ENCODE measurements around the gene BRIP1.
"Not testable (repeated sequence)": the region's sequence is repeated elsewhere in the genome, so short reads cannot be mapped to it uniquely, and the experiment has no call there.

The BRIP1 gene

DNA sequence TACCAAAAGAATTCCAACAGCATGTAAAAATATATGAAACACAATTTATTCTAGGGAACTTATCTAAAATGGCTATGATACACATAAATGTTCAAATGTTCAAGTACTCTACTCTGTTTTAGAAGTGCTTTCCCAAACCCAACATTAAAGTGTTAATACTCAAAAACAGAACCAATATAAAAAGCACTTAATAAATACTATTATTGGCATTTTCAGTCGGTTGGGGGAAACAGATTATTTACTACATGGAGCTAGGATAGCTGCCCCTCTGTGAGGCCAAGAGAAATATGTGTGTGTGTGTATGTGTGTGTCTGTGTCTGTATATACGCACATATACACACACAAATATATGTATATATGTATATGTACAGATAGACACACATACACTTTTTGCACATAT, 32.1 kb upstream of the BRIP1 start:
- H3K27ac ChIP-seq = no peak overlapping the region
- TF ChIP-seq ZFX (IDR thresholded peaks at IDR 0.05; ENCODE audit: borderline replicate concordance) = no peak
- TF ChIP-seq, protein P1, sequence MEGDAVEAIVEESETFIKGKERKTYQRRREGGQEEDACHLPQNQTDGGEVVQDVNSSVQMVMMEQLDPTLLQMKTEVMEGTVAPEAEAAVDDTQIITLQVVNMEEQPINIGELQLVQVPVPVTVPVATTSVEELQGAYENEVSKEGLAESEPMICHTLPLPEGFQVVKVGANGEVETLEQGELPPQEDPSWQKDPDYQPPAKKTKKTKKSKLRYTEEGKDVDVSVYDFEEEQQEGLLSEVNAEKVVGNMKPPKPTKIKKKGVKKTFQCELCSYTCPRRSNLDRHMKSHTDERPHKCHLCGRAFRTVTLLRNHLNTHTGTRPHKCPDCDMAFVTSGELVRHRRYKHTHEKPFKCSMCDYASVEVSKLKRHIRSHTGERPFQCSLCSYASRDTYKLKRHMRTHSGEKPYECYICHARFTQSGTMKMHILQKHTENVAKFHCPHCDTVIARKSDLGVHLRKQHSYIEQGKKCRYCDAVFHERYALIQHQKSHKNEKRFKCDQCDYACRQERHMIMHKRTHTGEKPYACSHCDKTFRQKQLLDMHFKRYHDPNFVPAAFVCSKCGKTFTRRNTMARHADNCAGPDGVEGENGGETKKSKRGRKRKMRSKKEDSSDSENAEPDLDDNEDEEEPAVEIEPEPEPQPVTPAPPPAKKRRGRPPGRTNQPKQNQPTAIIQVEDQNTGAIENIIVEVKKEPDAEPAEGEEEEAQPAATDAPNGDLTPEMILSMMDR (IDR thresholded peaks at IDR 0.05) = no peak

DNA sequence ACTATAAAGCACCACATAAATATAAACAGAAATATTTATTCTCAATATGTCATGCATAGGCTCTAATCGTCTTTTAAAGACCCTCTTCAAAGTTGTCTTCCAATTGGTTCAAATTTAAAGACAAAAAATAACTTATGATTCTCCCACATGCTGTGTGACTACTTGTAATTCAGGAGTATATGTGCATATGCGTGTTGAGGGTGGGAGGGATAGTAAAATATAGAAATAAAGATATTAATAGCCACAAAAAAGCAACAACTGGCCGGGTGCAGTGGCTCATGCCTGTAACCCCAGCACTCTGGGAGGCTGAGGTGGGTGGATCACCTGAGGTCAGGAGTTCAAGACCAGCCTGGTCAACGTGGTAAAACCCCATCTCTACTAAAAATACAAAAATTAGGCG, 31.0 kb upstream of the BRIP1 start:
- not testable (repeated sequence) for H3K27ac ChIP-seq

DNA sequence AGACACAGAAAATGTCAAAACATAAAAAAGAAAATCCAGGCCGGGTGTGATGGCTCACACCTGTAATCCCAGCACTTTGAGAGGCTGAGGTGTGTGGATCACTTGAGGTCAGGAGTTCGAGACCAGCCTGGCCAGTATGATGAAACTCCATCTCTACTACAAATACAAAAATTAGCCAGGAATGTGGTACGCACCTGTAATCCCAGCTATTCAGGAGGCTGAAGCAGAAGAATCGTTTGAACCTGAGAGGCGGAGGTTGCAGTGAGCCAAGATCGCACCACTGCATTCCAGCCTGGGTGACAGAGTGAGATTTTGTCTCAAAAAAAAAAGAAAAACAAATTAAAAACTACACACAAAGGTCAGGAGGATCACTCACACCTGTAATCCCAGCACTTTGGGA, 24.4 kb upstream of the BRIP1 start:
- not testable (repeated sequence) for H3K27ac ChIP-seq

DNA sequence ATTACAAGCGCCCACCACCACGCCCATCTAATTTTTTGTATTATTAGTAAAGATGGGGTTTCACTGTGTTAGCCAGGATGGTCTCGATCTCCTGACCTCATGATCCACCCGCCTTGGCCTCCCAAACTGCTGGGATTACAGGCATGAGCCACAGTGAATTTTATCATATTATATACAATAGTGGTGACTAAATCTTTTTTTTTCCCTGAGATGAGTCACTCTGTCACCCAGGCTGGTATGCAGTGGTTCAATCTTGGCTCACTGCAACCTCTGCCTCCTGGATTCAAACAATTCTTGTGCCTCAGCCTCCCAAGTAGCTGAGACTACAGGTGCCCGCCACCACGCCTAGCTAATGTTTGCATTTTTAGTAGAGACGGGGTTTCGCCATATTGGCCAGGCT, 22.5 kb upstream of the BRIP1 start:
- not testable (repeated sequence) for H3K27ac ChIP-seq

DNA sequence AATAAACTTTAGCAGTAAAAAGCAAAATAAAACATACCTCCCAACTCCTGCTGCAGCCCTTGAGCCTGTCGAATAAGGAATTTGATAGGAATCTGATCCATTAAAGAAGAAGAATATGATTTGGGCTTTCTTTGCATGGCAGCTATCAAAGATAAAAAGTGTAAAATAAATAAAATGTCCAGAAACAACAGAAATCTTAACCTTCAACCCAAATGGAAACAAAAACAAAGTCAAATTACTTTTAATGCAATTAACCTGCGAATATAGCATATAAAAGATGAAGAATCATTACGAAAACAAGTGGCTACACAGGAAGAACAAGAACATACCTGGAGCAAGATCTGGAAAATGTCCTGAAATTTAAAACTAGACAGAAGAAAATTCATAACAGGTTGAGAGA, 21.5 kb upstream of the BRIP1 start:
- TF ChIP-seq ZFX (IDR thresholded peaks at IDR 0.05; ENCODE audit: borderline replicate concordance) = no peak
- TF ChIP-seq, protein P1 (IDR thresholded peaks at IDR 0.05) = no peak
- no peak overlapping the region for H3K27ac ChIP-seq

DNA sequence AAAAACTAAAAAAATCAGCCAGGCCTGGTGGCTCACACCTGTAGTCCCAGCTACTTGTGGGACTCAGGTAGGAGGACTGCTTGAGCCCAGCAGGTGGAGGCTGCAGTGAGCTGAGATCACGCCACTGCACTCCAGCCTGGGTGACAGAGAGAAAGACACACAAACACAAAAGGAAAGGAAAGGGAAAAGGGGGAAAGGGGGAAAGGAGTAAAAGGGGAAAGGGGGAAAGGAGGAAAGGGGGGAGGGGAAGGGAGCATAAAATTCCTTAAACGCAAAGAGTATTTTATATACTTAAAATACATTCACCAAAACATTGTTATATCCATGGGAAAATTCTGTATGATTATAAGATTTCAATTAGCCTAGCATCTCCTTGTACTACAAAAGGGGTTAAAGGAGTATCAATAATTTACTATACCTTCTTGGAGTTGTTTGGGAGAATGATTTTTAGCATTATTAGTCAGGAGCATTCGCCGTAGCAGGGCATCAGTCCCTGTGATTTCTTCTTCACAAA, 17.3 kb upstream of the BRIP1 start:
- H3K27ac ChIP-seq = no peak overlapping the region
- TF ChIP-seq, protein P1 (IDR thresholded peaks at IDR 0.05) = no peak
- no peak for TF ChIP-seq ZFX (IDR thresholded peaks at IDR 0.05; ENCODE audit: borderline replicate concordance)

DNA sequence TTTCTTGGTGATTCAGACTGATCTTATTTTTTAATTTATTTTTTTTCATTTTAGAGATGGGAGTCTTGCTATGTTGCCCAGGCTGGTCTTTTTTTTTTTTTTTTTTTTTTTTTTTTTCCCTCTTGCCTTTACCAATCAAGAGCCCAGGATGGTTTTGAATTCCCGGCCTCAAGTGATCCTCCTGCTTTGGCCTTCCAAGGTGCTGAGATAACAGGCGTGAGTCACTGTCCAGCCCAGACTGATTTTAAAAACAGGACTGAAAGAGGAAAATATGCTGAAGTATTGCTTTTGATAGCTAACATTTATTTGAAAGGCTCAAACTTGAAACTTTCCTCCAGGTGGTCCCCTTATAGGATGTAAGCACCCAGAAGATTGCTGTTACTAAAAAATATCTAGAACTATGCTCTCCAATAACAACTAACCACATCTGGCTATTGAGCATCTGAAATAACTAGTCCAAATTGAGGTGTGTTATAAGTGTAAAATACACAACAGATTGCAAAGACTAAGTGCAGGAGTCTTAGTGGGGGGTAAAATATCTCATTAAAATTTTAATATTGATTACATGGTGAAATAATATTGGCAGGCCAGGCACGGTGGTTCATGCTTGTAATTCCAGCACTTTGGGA, 15.8 kb upstream of the BRIP1 start:
- H3K27ac ChIP-seq = no peak overlapping the region
- TF ChIP-seq ZFX (IDR thresholded peaks at IDR 0.05; ENCODE audit: borderline replicate concordance) = no peak
- TF ChIP-seq, protein P1 (IDR thresholded peaks at IDR 0.05) = no peak

DNA sequence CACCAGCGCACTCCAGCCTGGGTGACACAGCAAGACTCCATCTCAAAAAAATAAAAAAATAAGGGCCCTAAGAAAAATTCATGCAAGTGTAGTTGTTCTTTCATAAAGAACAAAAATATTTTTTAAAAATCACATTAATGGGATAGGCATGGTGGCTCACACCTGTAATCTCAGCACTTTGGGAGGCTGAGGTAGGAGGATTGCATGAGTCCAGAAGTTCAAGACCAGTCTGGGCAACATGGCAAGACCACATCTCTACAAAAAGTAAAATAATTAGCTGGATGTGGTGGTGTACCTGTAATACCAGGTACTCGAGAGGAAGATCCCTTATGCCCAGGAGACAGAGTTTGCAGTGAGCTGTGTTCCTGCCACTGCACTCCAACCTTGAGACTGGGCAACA, 15.2 kb upstream of the BRIP1 start:
- H3K27ac ChIP-seq = no peak overlapping the region
- TF ChIP-seq, protein P1 (IDR thresholded peaks at IDR 0.05) = no peak
- no peak for TF ChIP-seq ZFX (IDR thresholded peaks at IDR 0.05; ENCODE audit: borderline replicate concordance)

DNA sequence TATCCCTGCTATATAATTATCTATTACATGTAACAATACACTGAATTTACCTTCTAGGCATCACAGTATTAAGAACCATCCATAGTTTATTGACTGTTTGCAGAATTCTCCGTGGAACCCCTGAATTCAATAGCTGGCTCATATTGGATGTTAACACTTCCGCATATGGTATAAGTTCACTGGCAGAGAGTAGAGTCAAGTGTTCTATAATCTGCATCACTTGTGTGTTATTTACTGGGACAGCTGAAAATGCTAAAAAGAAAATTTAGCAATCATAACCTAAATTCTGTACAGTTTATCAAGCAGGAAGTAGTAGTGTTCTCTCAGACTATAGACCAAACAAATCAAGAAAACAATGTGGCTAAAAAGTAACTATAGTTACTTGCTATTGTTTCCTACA, 14.5 kb upstream of the BRIP1 start:
- no peak overlapping the region for H3K27ac ChIP-seq
- TF ChIP-seq ZFX (IDR thresholded peaks at IDR 0.05; ENCODE audit: borderline replicate concordance) = no peak
- TF ChIP-seq, protein P1 (IDR thresholded peaks at IDR 0.05) = no peak
